CD14-positive monocyte (primary cell): Measurements from ENCODE around the gene PRKAR1A. TPM values are rescaled to one million over a fixed set of nuclear protein-coding genes. Genes with fewer than 3 reads are reported as not detected.
"Not testable (repeated sequence)": the region's sequence is repeated elsewhere in the genome, so short reads cannot be mapped to it uniquely, and the experiment has no call there.

Experiments
- DNase-seq, 3 donors: peaks; one replicate each; pipeline ENCODE4 v3.0.0-alpha.2; 2011 to 2022
- H2AFZ ChIP-seq: 2 replicates; pipeline ENCODE4 v1.6.0; 2012; ENCODE audit warnings: mild to moderate bottlenecking, low read depth, low read length, inconsistent platforms; ENCODE audit not compliant: insufficient read depth, poor library complexity, severe bottlenecking
- H3K27ac ChIP-seq, 2 donors: 1 replicate in 1 of 2; 2 replicates in 1 of 2; pipeline ENCODE4 v1.5.1; 2012 to 2013; ENCODE audit warnings: low read length in 2 of 2, control low read depth in 1 of 2, inconsistent platforms in 1 of 2, low read depth in 1 of 2, mild to moderate bottlenecking in 1 of 2
- H3K27me3 ChIP-seq, 2 donors: one replicate each; pipeline versions ENCODE4 v1.6.0 to v1.6.1; 2011 to 2013; ENCODE audit warnings: low read length in 2 of 2; ENCODE audit not compliant: control insufficient read depth in 2 of 2, insufficient read depth in 2 of 2
- H3K36me3 ChIP-seq, 2 donors: replicated peaks in 1 of 2; 1 replicate in 1 of 2; 2 replicates in 1 of 2; pipeline versions ENCODE4 v1.5.1 to v1.6.1; 2012 to 2013; ENCODE audit warnings: low read length in 2 of 2, control low read depth in 1 of 2, inconsistent platforms in 1 of 2, mild to moderate bottlenecking in 1 of 2; ENCODE audit not compliant: insufficient read depth in 2 of 2, control insufficient read depth in 1 of 2
- H3K4me1 ChIP-seq, 2 donors: 1 replicate in 1 of 2; 2 replicates in 1 of 2; pipeline versions ENCODE4 v1.5.1 to v1.6.1; 2012 to 2013; ENCODE audit warnings: low read length in 2 of 2, control low read depth in 1 of 2, inconsistent platforms in 1 of 2, mild to moderate bottlenecking in 1 of 2, moderate library complexity in 1 of 2; ENCODE audit not compliant: insufficient read depth in 2 of 2, control insufficient read depth in 1 of 2
- H3K4me2 ChIP-seq: replicated peaks from 2 replicates; pipeline ENCODE3; 2012; ENCODE audit warnings: low read length, moderate library complexity, mild to moderate bottlenecking; ENCODE audit not compliant: poor library complexity, severe bottlenecking; ENCODE audit errors: extremely low read depth
- H3K4me3 ChIP-seq, 3 experiments: fragments of 200-600 bp in 1 of 3; sonication (generic) in 1 of 3; replicated peaks in 1 of 3; 1 replicate in 2 of 3; 2 replicates in 1 of 3; pipeline ENCODE4 v1.5.1; 2011 to 2013; ENCODE audit warnings: low read length in 3 of 3, mild to moderate bottlenecking in 3 of 3, control low read depth in 2 of 3, low read depth in 2 of 3, inconsistent platforms in 1 of 3, moderate library complexity in 1 of 3
- H3K79me2 ChIP-seq: 2 replicates; pipeline ENCODE4 v1.6.0; 2012; ENCODE audit warnings: mild to moderate bottlenecking, control low read depth, inconsistent platforms, low read length, moderate library complexity; ENCODE audit not compliant: insufficient read depth
- H3K9ac ChIP-seq: 2 replicates; pipeline ENCODE4 v1.6.0; 2017; ENCODE audit warnings: low read length, mild to moderate bottlenecking; ENCODE audit not compliant: insufficient read depth, poor library complexity, severe bottlenecking
- H3K9me3 ChIP-seq, 2 donors: replicated peaks in 1 of 2; 1 replicate in 1 of 2; 2 replicates in 1 of 2; pipeline versions ENCODE4 v1.5.1 to v1.6.1; 2012 to 2013; ENCODE audit warnings: low read length in 2 of 2, control low read depth in 1 of 2; ENCODE audit not compliant: control insufficient read depth in 1 of 2, insufficient read depth in 1 of 2
- H4K20me1 ChIP-seq: 2 replicates; pipeline ENCODE4 v1.6.0; 2012; ENCODE audit warnings: mild to moderate bottlenecking, low read length, control low read depth, moderate library complexity; ENCODE audit not compliant: insufficient read depth
- H3K27ac Mint-ChIP-seq, 7 donors: one replicate each; pipeline ENCODE4 v1.8.0; 2020; ENCODE audit warnings: mild to moderate bottlenecking in 7 of 7, mixed read lengths in 7 of 7, moderate library complexity in 6 of 7, inconsistent platforms in 2 of 7
- H3K27me3 Mint-ChIP-seq, 3 donors: one replicate each; pipeline ENCODE4 v1.8.0; 2021 to 2022; ENCODE audit warnings: low read depth in 3 of 3, mild to moderate bottlenecking in 3 of 3, mixed read lengths in 3 of 3, moderate library complexity in 3 of 3, inconsistent platforms in 1 of 3
- H3K36me3 Mint-ChIP-seq, 2 donors: one replicate each; pipeline ENCODE4 v1.8.0; 2020; ENCODE audit warnings: mixed read lengths in 2 of 2, inconsistent platforms in 1 of 2, mild to moderate bottlenecking in 1 of 2
- H3K4me1 Mint-ChIP-seq: one replicate; pipeline ENCODE4 v1.8.0; 2020; ENCODE audit warnings: mild to moderate bottlenecking, mixed read lengths
- H3K4me3 Mint-ChIP-seq, 2 donors: one replicate each; pipeline ENCODE4 v1.8.0; 2020; ENCODE audit warnings: mild to moderate bottlenecking in 2 of 2, mixed read lengths in 2 of 2, moderate library complexity in 1 of 2
- H3K9me3 Mint-ChIP-seq, 7 donors: one replicate each; pipeline ENCODE4 v1.8.0; 2020 to 2022; ENCODE audit warnings: mixed read lengths in 7 of 7, mild to moderate bottlenecking in 6 of 7, moderate library complexity in 6 of 7, inconsistent platforms in 2 of 7
- CTCF ChIP-seq: fragments of 200-600 bp; IDR thresholded peaks from one replicate; pipeline ENCODE4 v1.8.0; 2022; ENCODE audit warnings: antibody characterized with exemption, mild to moderate bottlenecking
- WGBS: methylation state at CpG from one replicate; pipeline ENCODE4 v1.1.5; 2013; ENCODE audit warnings: missing lambda C conversion rate; ENCODE audit not compliant: insufficient coverage; 5-methylcytosine and 5-hydroxymethylcytosine counted together
- intact Hi-C, 2 donors: fragments of 100-400 bp; cut with micrococcal nuclease; formaldehyde crosslinking; loops; one replicate each; pipeline versions ENCODE4 v1.15.0 to v1.15.1; 2023
- polyA plus RNA-seq, 3 donors: library from polyadenylated mRNA; depleted of rRNA in 1 of 3; unstranded in 2 of 3; stranded (reverse) in 1 of 3; fragments of 300-500 nt in 2 of 3; fragments of >200 nt in 1 of 3; fragmentation: Illumina TruSeq in 2 of 3; gene quantifications; 1 replicate in 2 of 3; 2 replicates in 1 of 3; pipeline ENCODE4 v1.2.3, GENCODE V29; 2012 to 2021

PRKAR1A gene
- polyA plus RNA-seq, 3 donors = 91.9 to 436 (median 300) TPM

DNA sequence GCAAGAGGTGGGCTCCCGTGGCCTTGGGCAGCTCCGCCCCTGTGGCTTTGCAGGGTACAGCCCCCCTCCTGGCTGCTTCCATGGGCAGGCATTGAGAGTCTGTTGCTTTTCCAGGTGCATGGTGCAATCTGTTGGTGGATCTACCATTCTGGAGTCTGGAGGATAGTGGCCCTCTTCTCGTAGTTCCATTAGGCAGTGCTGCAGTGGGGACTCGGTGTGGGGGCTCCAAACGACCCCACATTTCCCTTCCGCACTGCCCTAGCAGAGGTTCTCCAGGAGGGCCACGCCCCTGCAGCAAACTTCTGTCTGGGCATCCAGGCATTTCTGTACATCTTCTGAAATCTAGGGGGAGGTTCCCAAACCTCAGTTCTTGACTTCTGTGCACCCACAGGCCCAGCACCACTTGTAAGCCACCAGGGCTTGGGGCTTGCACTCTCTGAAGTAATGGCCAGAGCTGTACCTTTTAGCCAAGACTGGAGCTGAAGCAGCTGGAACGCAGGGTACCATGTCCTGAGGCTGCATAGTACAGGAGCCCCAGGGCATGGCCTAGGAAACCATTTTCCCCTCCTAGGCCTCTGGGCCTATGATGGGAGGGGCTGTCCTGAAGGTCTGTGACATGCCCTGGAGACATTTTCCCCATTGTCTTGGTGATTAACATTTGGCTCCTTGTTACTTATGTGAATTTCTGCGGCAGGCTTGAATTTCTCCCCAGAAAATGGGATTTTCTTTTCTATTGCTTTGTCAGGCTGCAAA, 6.0 kb downstream of the PRKAR1A start:
- H3K79me2 ChIP-seq = peaks cover 99% of the 10 kb centered on the region
- H3K4me3 Mint-ChIP-seq = no peak overlapping the region
- H3K36me3 ChIP-seq = peaks cover 55 to 78% of the 10 kb centered on the region in 2 donors
- H3K4me1 Mint-ChIP-seq = peaks cover 37% of the 10 kb centered on the region
- H3K36me3 Mint-ChIP-seq = peaks cover 62 to 72% of the 10 kb centered on the region in 2 donors
- peaks cover 0 to 5% (median 0%) of the 10 kb centered on the region in 7 donors for H3K9me3 Mint-ChIP-seq
- WGBS = 100% methylated on average over 4 of the region's 9 CpGs
- intact Hi-C loops = loop anchor here in 1 of 2 donors (10.0 kb wide), 1 partner anchor 727 kb away; no protein-coding TSS in a partner anchor
- H3K27ac ChIP-seq = peak overlapping the region in 1 of 2 donors; percentile 59
- peaks cover 22 to 31% of the 10 kb centered on the region in 2 donors for H3K4me1 ChIP-seq
- H3K27me3 ChIP-seq = no peaks in the 10 kb centered on the region
- no peaks in the 10 kb centered on the region for H3K9me3 ChIP-seq
- no peak overlapping the region for H3K4me2 ChIP-seq
- H4K20me1 ChIP-seq = peaks cover 96% of the 10 kb centered on the region
- peaks cover 0 to 2% (median 0%) of the 10 kb centered on the region in 3 donors for H3K27me3 Mint-ChIP-seq
- H3K9ac ChIP-seq = no peak overlapping the region
- H3K4me3 ChIP-seq = no peak overlapping the region
- H2AFZ ChIP-seq = no peak overlapping the region
- peak overlapping the region in 3 of 7 donors; percentile 59 to 81 (median 68) for H3K27ac Mint-ChIP-seq
- no peak for DNase-seq
- no peak for TF ChIP-seq CTCF

- not testable (repeated sequence) for H3K4me2 ChIP-seq, H2AFZ ChIP-seq, H3K27me3 Mint-ChIP-seq, DNase-seq, H3K4me3 ChIP-seq, H3K4me3 Mint-ChIP-seq, H3K9ac ChIP-seq, H3K9me3 ChIP-seq, H3K27me3 ChIP-seq, H3K9me3 Mint-ChIP-seq
- Histone ChIP-seq H4K20me1 (peaks cover 96% of the 10 kb centered on the region), H3K4me1 (peaks cover 17 to 24% of the 10 kb centered on the region in 2 donors), H3K27ac (peak overlapping the region in 1 of 2 donors; percentile 59), H3K36me3 (peaks cover 63 to 86% of the 10 kb centered on the region in 2 donors), H3K79me2 (peaks cover 93% of the 10 kb centered on the region)
- Mint-ChIP-seq H3K36me3 (peaks cover 67 to 73% of the 10 kb centered on the region in 2 donors), H3K4me1 (peaks cover 29% of the 10 kb centered on the region), H3K27ac (peak overlapping the region; percentile 19 to 81 (median 59))
- intact Hi-C loops = loop anchor here in 1 of 2 donors (10.0 kb wide), 1 partner anchor 726 kb away; no protein-coding TSS in a partner anchor
- WGBS = 88% methylated on average over 1 of the region's 3 CpGs
Measured at GRCh38 chr17:68519051-68519450, 6.8 kb downstream of the PRKAR1A start.
